RPMI8226 (cell line): ENCODE data around the gene LAG3.
"Not testable (repeated sequence)": the region's sequence is repeated elsewhere in the genome, so short reads cannot be mapped to it uniquely, and the experiment has no call there.

ENCODE experiments used
- DNase-seq: peaks from one replicate; pipeline ENCODE4 v3.0.0-alpha.2; 2015

The LAG3 gene

DNA sequence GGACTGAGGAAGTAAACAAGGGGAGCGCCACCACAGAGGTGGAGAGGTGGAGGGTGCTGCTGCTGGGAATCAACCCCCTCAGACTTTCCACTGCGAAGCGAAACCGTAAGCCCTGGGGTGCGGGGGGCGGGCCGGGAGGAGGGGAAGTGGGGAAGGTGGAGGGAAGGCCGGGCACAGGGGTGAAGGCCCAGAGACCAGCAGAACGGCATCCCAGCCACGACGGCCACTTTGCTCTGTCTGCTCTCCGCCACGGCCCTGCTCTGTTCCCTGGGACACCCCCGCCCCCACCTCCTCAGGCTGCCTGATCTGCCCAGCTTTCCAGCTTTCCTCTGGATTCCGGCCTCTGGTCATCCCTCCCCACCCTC, at the start of gene LAG3:
LAG3 (plus strand) TSS at position 190 of the 365 bp plus-strand sequence. CDS start 333 bp downstream, outside the sequence.
- no peak for DNase-seq

GRCh38 chr12:6722863-6723262, 49.5 kb upstream of the LAG3 start:
- DNase-seq: no peak

DNA sequence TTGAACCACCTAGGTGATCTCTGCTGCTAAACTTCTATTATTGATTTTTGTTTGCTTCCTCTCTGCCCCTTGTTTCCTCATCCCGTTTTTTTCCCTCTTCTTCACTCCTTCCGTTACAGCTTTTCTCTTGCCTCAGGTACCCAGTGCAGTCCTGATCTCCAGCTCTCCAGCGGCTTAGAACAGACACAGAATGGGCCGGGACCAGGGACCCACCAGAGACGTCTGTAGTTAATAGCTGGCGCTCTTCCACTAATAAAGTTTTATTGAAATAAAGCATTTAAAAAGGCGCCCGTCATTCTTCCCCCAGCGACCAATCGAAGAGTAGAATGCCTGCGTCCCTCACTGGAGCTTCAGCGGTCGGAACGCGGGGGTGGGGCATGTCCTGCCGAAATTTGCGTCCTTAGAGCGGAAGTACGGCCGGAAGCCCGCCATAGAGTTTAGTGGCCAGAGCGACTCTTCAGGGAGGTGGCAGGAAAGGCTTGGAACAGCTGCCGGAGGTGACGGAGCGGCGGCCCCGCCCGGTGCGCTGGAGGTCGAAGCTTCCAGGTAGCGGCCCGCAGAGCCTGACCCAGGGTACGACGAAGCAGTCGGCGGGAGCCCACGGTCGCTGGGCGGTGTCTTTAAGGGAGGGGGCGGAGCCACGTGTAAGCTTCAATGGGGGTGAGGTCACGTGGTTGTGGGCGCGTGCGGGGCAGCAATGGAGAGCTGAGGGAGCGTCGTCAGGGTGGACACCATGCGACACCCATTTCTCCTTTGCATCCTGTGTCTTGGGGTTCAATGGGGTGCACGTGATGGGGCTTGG, 48.5 kb upstream of the LAG3 start, which contains the start of gene COPS7A:
COPS7A (plus strand) TSS at position 440 of the 802 bp plus-strand sequence. CDS start 611 bp downstream, outside the sequence.
- DNase-seq: peak; percentile 100

DNA sequence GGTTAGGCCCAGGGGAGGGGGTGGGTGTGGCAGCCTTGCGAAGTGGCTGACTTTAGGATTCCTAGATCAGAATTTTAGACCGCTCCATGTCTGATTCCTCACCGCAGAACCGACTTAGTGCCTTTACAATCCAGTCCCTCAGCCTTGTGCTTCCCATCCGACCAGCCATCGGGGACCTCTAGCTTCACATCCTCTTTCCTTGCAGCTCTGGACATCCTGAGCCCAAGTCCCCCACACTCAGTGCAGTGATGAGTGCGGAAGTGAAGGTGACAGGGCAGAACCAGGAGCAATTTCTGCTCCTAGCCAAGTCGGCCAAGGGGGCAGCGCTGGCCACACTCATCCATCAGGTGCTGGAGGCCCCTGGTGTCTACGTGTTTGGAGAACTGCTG, 47.9 kb upstream of the LAG3 start:
- DNase-seq: peak; percentile 66

- DNase-seq: no peak
These were observed 47.0 kb upstream of the LAG3 start for GRCh38 chr12:6725350-6725749.

DNA sequence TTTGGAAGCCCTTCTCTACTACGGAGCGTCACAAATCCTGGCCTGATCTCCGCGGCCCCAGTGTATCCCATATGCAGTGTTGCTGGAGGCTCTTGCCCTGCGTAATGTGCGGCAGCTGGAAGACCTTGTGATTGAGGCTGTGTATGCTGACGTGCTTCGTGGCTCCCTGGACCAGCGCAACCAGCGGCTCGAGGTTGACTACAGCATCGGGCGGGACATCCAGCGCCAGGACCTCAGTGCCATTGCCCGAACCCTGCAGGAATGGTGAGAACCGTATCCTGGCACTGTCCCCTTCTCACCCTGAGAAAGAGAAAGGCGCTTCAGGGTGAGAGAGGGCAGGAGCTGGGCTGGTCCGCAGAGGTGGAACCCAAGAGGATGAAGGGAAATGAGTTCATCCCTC, 43.1 kb upstream of the LAG3 start:
- DNase-seq: no peak

DNA sequence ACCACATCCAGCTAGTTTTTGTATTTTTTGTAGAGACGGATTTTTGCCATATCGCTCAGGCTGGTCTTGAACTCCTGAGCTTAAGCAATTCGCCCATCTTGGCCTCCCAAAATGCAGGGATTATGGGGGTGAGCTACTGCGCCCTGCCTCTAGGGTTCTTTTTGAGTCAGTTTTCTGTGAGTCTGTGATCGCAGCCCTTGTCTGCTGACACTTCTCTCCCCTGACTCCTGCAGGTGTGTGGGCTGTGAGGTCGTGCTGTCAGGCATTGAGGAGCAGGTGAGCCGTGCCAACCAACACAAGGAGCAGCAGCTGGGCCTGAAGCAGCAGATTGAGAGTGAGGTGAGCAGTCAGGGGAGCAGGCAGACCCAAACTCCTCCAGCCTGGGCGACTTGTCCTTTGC, 42.2 kb upstream of the LAG3 start:
- no peak for DNase-seq

- no peak for DNase-seq
These were observed 37.6 kb upstream of the LAG3 start for GRCh38 chr12:6734506-6735387.

GRCh38 chr12:6735448-6736191, 36.7 kb upstream of the LAG3 start:
- DNase-seq: peak; percentile 74

DNA sequence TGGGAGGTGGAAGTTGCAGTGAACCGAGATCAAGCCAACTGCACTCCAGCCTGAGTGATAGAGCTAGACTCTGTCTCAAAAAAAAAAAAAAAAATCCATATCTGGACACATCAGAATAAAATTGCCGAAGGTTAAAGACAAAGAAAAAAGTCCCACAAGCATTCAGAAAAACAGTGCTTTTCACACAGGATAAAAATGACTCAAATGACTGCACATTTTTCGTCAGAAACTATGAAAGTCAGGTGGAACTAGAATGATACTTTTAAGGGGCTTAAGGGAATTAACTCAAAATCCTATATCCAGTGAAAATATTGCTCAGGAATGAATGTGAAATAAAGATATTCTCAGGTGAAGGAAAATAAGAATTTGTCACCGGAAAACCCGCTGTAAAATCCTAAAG, 35.6 kb upstream of the LAG3 start:
- no peak for DNase-seq

DNA sequence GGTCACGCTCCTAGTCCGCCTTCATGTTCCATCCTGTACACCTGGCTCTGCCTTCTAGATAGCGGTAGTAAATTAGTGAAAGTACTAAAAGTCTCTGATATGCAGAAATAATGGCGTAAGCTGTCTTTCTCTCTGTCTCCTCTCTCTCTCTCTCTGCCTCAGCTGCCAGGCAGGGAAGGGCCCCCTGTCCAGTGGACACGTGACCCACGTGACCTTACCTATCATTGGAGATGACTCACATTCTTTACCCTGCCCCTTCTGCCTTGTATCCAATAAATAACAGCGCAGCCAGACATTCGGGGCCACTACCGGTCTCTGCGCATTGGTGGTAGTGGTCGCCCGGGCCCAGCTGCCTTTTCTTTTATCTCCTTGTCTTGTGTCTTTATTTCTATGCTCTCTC, 30.2 kb upstream of the LAG3 start:
- not testable (repeated sequence) for DNase-seq

- DNase-seq: no peak
These were observed 29.5 kb upstream of the LAG3 start for GRCh38 chr12:6742834-6743233.

- not testable (repeated sequence) for DNase-seq
These were observed 29.0 kb upstream of the LAG3 start for GRCh38 chr12:6743300-6743699.

GRCh38 chr12:6745741-6746525, 26.4 kb upstream of the LAG3 start:
- peak; percentile 49 for DNase-seq

DNA sequence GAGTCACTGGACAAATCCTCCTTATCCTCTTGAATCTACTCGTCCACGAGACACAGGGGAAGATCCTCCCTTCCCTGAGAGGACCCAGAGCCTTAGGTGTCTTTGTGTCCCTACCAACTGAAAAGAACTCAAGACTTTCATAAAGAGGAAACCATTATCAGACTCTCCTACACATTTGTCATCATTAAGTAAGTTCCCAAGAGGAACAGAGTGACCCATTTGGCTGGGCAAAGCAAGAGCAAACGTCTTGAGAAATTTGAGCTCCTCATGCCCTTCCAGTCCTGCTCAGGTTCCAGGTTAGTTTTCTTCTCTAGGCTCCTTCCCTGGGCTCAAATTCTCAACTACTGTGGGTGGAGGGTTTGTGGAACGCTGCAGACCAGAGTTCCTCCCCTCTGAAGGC, 25.1 kb upstream of the LAG3 start:
- no peak for DNase-seq

GRCh38 chr12:6748761-6749160, 23.6 kb upstream of the LAG3 start:
- no peak for DNase-seq

DNA sequence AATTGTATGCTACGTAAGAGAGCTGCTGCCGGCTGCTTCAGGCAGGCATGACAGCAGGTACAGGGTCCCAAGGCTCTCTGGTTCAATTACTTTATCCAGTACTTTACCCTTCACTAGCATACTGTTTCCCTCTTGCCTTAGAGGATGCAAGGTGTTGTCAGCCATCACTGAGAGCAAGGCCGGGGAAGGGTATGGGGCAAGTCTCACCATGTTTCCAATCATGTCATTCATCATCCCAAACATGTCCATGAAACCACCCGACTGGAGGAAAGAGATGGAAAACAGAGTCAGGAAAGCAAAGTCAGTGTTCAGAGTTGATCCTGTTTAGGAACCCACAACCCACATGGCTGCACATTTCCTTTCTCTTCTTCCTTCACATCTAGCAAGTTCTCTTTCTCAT, 21.8 kb upstream of the LAG3 start:
- DNase-seq: no peak

GRCh38 chr12:6751767-6752166, 20.6 kb upstream of the LAG3 start:
- no peak for DNase-seq

- peak; percentile 55 for DNase-seq
These were observed 20.0 kb upstream of the LAG3 start for GRCh38 chr12:6752167-6752920.

GRCh38 chr12:6752921-6753771, 19.2 kb upstream of the LAG3 start, which contains the start of gene MLF2:
Gene MLF2 (minus strand): TSS chr12:6753141. CDS start chr12:6752334, 807 bp downstream.
- peak; percentile 98 for DNase-seq
